Neural progenitor cell (in vitro differentiated cells): Measurements from ENCODE around the gene CDH11. TPM values are rescaled to one million over a fixed set of nuclear protein-coding genes. Genes with fewer than 3 reads are reported as not detected.

Source experiments
- DNase-seq: peaks from one replicate; pipeline ENCODE4 v3.0.0-alpha.2; 2016; ENCODE audit warnings: low spot score
- H2AFZ ChIP-seq: fragments of 200-600 bp; sonication (generic); replicated peaks from 2 replicates; pipeline ENCODE4 v1.6.1; 2016; ENCODE audit warnings: antibody characterized with exemption
- H3F3A ChIP-seq: fragments of 200-600 bp; sonication (generic); 2 replicates; pipeline ENCODE4 v1.6.1; 2016; ENCODE audit warnings: antibody characterized with exemption, low read depth
- H3K27ac ChIP-seq: fragments of 200-600 bp; sonication (generic); 2 replicates; pipeline ENCODE4 v1.5.1; 2016; ENCODE audit warnings: mild to moderate bottlenecking
- H3K27me3 ChIP-seq: fragments of 200-600 bp; sonication (generic); 2 replicates; pipeline ENCODE4 v1.6.1; 2016; ENCODE audit warnings: mild to moderate bottlenecking, moderate library complexity
- H3K36me3 ChIP-seq: fragments of 200-600 bp; sonication (generic); 2 replicates; pipeline ENCODE4 v1.5.1; 2016
- H3K4me1 ChIP-seq: fragments of 200-600 bp; sonication (generic); 2 replicates; pipeline ENCODE4 v1.6.1; 2016; ENCODE audit warnings: mixed run types
- H3K4me2 ChIP-seq: fragments of 200-600 bp; sonication (generic); 2 replicates; pipeline ENCODE4 v1.6.1; 2016
- H3K4me3 ChIP-seq: fragments of 200-600 bp; sonication (generic); 2 replicates; pipeline ENCODE4 v1.5.1; 2016
- H3K79me2 ChIP-seq: fragments of 200-600 bp; sonication (generic); 2 replicates; pipeline ENCODE4 v1.6.1; 2016; ENCODE audit warnings: low read depth
- H3K9ac ChIP-seq: fragments of 200-600 bp; sonication (generic); 2 replicates; pipeline ENCODE4 v1.6.1; 2016
- H3K9me3 ChIP-seq: fragments of 200-600 bp; sonication (generic); 2 replicates; pipeline ENCODE4 v1.5.1; 2016; ENCODE audit warnings: low read depth
- H4K20me1 ChIP-seq: fragments of 200-600 bp; sonication (generic); 2 replicates; pipeline ENCODE4 v1.6.1; 2016; ENCODE audit warnings: low read depth
- H3K27ac Mint-ChIP-seq: 3 replicates; pipeline ENCODE4 v1.8.0; 2021; ENCODE audit warnings: mixed read lengths
- H3K27me3 Mint-ChIP-seq: 2 replicates; pipeline ENCODE4 v1.8.0; 2022; ENCODE audit warnings: low read depth, mild to moderate bottlenecking, inconsistent platforms, moderate library complexity, mixed read lengths; ENCODE audit not compliant: insufficient read depth
- H3K36me3 Mint-ChIP-seq: 3 replicates; pipeline ENCODE4 v1.8.0; 2021; ENCODE audit warnings: mixed read lengths
- H3K4me1 Mint-ChIP-seq: 3 replicates; pipeline ENCODE4 v1.8.0; 2021; ENCODE audit warnings: mixed read lengths
- H3K4me3 Mint-ChIP-seq: 3 replicates; pipeline ENCODE4 v1.8.0; 2021; ENCODE audit warnings: mild to moderate bottlenecking, moderate library complexity, mixed read lengths
- H3K9me3 Mint-ChIP-seq: 3 replicates; pipeline ENCODE4 v1.8.0; 2020; ENCODE audit warnings: mixed read lengths
- EZH2 ChIP-seq: fragments of 200-600 bp; sonication (generic); IDR thresholded peaks from 2 replicates; pipeline ENCODE4 v1.6.1; 2017; ENCODE audit warnings: antibody characterized with exemption, mild to moderate bottlenecking, moderate library complexity
- EZH2phosphoT487 ChIP-seq: fragments of 200-600 bp; sonication (generic); IDR thresholded peaks from 2 replicates; pipeline ENCODE4 v1.6.1; 2017; ENCODE audit warnings: antibody characterized with exemption
- total RNA-seq: library from RNA; depleted of rRNA; stranded (reverse); fragments of >200 nt; gene quantifications from 2 replicates; pipeline ENCODE4 v1.2.3, GENCODE V29; 2015; ENCODE audit warnings: low replicate concordance
- TF ChIP-seq, protein P1 (sequence below): fragments of 200-600 bp; sonication (generic); IDR thresholded peaks from 2 replicates; pipeline ENCODE4 v1.5.1; 2017; ENCODE audit warnings: antibody characterized with exemption, mild to moderate bottlenecking

CDH11 gene
- total RNA-seq, 1 donor from 2014 or later = 98.5 TPM

DNA sequence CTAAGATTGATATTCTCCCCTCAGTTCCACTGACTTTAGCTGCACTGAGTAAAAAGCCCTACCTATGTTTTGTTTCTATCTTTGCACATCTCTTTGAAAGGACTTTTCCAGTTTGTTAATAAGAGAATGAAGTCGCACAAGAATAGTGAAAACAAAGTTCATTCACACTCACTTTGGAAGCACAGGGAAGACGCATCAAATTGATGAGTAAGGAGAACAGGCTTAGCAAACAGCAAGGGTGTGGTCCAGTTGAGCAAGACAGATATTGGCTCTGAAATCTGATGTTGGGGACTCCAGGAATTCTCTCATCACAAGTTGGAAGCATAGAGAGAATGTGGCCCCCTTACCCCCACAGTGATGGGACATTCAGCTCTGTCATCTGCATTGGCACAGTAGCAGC lies 221.3 kb downstream of the CDH11 start:
- Histone ChIP-seq H3K9me3 (no peaks in the 10 kb centered on the region), H2AFZ (no peak overlapping the region), H3K27me3 (no peaks in the 10 kb centered on the region), H4K20me1 (no peaks in the 10 kb centered on the region), H3K36me3 (no peaks in the 10 kb centered on the region), H3K79me2 (no peaks in the 10 kb centered on the region), H3K27ac (no peak overlapping the region), H3K4me1 (no peaks in the 10 kb centered on the region), H3K9ac (no peak overlapping the region), H3K4me3 (no peak overlapping the region), H3K4me2 (no peak overlapping the region), H3F3A (no peaks in the 10 kb centered on the region)
- Mint-ChIP-seq H3K27ac (no peak overlapping the region), H3K36me3 (no peaks in the 10 kb centered on the region), H3K4me1 (no peaks in the 10 kb centered on the region), H3K9me3 (no peaks in the 10 kb centered on the region), H3K27me3 (peaks cover 3% of the 10 kb centered on the region), H3K4me3 (no peak overlapping the region)
- no peak for DNase-seq
- TF ChIP-seq EZH2 (no peak), EZH2phosphoT487 (no peak)
- TF ChIP-seq, protein P1, sequence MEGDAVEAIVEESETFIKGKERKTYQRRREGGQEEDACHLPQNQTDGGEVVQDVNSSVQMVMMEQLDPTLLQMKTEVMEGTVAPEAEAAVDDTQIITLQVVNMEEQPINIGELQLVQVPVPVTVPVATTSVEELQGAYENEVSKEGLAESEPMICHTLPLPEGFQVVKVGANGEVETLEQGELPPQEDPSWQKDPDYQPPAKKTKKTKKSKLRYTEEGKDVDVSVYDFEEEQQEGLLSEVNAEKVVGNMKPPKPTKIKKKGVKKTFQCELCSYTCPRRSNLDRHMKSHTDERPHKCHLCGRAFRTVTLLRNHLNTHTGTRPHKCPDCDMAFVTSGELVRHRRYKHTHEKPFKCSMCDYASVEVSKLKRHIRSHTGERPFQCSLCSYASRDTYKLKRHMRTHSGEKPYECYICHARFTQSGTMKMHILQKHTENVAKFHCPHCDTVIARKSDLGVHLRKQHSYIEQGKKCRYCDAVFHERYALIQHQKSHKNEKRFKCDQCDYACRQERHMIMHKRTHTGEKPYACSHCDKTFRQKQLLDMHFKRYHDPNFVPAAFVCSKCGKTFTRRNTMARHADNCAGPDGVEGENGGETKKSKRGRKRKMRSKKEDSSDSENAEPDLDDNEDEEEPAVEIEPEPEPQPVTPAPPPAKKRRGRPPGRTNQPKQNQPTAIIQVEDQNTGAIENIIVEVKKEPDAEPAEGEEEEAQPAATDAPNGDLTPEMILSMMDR = no peak

DNA sequence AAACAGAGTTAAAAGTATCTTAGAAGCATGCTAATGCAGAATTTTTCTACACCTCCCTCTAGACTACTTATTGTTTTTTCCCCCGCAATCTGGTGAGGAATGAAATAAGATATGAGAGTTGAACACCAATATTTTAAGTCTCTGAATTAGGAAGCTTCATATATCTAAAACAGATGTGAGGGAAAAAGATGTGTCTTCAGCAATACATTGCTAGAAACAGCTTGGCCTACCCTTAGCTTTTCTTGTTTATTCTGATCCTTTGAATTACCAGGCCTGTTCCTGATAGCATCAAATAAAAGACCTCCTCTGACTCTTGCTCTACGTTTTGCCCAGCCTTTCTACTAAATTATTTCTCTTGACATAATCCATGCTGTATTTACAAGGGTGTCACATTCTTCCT lies 221.8 kb downstream of the CDH11 start:
- no peak overlapping the region for H3K27ac ChIP-seq
- H3K9me3 ChIP-seq = no peaks in the 10 kb centered on the region
- H3K36me3 ChIP-seq = no peaks in the 10 kb centered on the region
- H3K27me3 ChIP-seq = no peaks in the 10 kb centered on the region
- Mint-ChIP-seq H3K4me1 (no peaks in the 10 kb centered on the region), H3K9me3 (no peaks in the 10 kb centered on the region), H3K27me3 (peaks cover 3% of the 10 kb centered on the region), H3K27ac (no peak overlapping the region), H3K36me3 (no peaks in the 10 kb centered on the region), H3K4me3 (no peak overlapping the region)
- no peak overlapping the region for H3K4me3 ChIP-seq
- no peak overlapping the region for H3K9ac ChIP-seq
- DNase-seq = no peak
- no peaks in the 10 kb centered on the region for H3K79me2 ChIP-seq
- H3K4me2 ChIP-seq = no peak overlapping the region
- no peaks in the 10 kb centered on the region for H3F3A ChIP-seq
- no peaks in the 10 kb centered on the region for H4K20me1 ChIP-seq
- TF ChIP-seq, protein P1 = no peak
- no peak for TF ChIP-seq EZH2
- no peak for TF ChIP-seq EZH2phosphoT487
- H2AFZ ChIP-seq = no peak overlapping the region
- H3K4me1 ChIP-seq = no peaks in the 10 kb centered on the region

DNA sequence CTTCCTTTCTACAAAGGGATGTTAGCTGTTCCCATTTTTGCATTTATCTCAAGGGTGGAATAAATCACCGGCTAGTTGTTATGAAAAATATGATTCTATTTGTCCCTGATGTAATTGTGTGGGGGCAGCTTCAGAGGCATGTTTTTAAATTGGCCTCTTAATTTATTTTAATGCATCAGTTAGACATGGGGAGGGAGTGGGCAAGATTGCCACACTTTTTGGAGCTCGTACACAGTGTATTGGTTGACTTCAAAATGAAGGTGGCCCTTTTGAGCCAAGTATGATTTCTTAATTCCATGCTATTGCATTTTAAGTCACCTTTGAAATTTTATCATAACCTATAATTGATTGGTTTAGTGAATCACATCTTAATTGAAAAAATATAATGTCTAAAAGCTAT lies 223.7 kb downstream of the CDH11 start:
- Mint-ChIP-seq H3K36me3 (no peaks in the 10 kb centered on the region), H3K9me3 (no peaks in the 10 kb centered on the region), H3K4me3 (no peak overlapping the region), H3K27me3 (peaks cover 3% of the 10 kb centered on the region), H3K27ac (no peak overlapping the region), H3K4me1 (no peaks in the 10 kb centered on the region)
- DNase-seq = no peak
- Histone ChIP-seq H3K4me3 (no peak overlapping the region), H3K4me1 (no peaks in the 10 kb centered on the region), H3F3A (no peaks in the 10 kb centered on the region), H2AFZ (no peak overlapping the region), H3K36me3 (no peaks in the 10 kb centered on the region), H3K4me2 (no peak overlapping the region), H3K9me3 (no peaks in the 10 kb centered on the region), H4K20me1 (no peaks in the 10 kb centered on the region), H3K27ac (no peak overlapping the region), H3K79me2 (no peaks in the 10 kb centered on the region), H3K9ac (no peak overlapping the region), H3K27me3 (no peaks in the 10 kb centered on the region)
- TF ChIP-seq, protein P1 = no peak
- TF ChIP-seq EZH2 = no peak
- TF ChIP-seq EZH2phosphoT487 = no peak
